ENCODE data around the gene ARHGAP26. TPM values are rescaled to one million over a fixed set of nuclear protein-coding genes. Genes with fewer than 3 reads are reported as not detected.

ARHGAP26 gene
- total RNA-seq, 1 experiment from 2014 or later = 19.6 TPM

GRCh38 chr5:143010351-143010750 is 240.2 kb downstream of the ARHGAP26 start:
- DNase-seq (ENCODE audit: low spot score) = no peak

GRCh38 chr5:143011585-143011984 is 241.4 kb downstream of the ARHGAP26 start:
- no peak for DNase-seq (ENCODE audit: low spot score)

GRCh38 chr5:143013176-143013891 is 243.2 kb downstream of the ARHGAP26 start:
- no peak for DNase-seq (ENCODE audit: low spot score)

- DNase-seq (ENCODE audit: low spot score) = peak; percentile 19
These were observed 244.0 kb downstream of the ARHGAP26 start for GRCh38 chr5:143014017-143014651.

GRCh38 chr5:143016777-143017516 is 246.8 kb downstream of the ARHGAP26 start:
- peak; percentile 36 for DNase-seq (ENCODE audit: low spot score)

GRCh38 chr5:143017541-143017940 is 247.4 kb downstream of the ARHGAP26 start:
- no peak for DNase-seq (ENCODE audit: low spot score)

- no peak for DNase-seq (ENCODE audit: low spot score)
These were observed 247.8 kb downstream of the ARHGAP26 start for GRCh38 chr5:143017992-143018391.

- DNase-seq (ENCODE audit: low spot score) = no peak
These were observed 249.0 kb downstream of the ARHGAP26 start for GRCh38 chr5:143019157-143019556.

- DNase-seq (ENCODE audit: low spot score) = no peak
These were observed 249.7 kb downstream of the ARHGAP26 start for GRCh38 chr5:143019614-143020515.

GRCh38 chr5:143021595-143021994 is 251.4 kb downstream of the ARHGAP26 start:
- DNase-seq (ENCODE audit: low spot score) = no peak

GRCh38 chr5:143023411-143024096 is 253.4 kb downstream of the ARHGAP26 start:
- DNase-seq (ENCODE audit: low spot score) = no peak

- DNase-seq (ENCODE audit: low spot score) = no peak
These were observed 254.2 kb downstream of the ARHGAP26 start for GRCh38 chr5:143024228-143024920.

GRCh38 chr5:143025376-143025775 is 255.2 kb downstream of the ARHGAP26 start:
- no peak for DNase-seq (ENCODE audit: low spot score)

GRCh38 chr5:143025971-143026370 is 255.8 kb downstream of the ARHGAP26 start:
- no peak for DNase-seq (ENCODE audit: low spot score)

GRCh38 chr5:143026380-143026779 is 256.2 kb downstream of the ARHGAP26 start:
- DNase-seq (ENCODE audit: low spot score) = no peak

- DNase-seq (ENCODE audit: low spot score) = no peak
These were observed 259.1 kb downstream of the ARHGAP26 start for GRCh38 chr5:143029293-143029692.

GRCh38 chr5:143030349-143030748 is 260.2 kb downstream of the ARHGAP26 start:
- no peak for DNase-seq (ENCODE audit: low spot score)

GRCh38 chr5:143031781-143032580 is 261.8 kb downstream of the ARHGAP26 start:
- no peak for DNase-seq (ENCODE audit: low spot score)

GRCh38 chr5:143032581-143032836 is 262.3 kb downstream of the ARHGAP26 start:
- DNase-seq (ENCODE audit: low spot score) = no peak
